ENCODE data around the gene PHC2.

Gene PHC2

GRCh38 chr1:33346927-33347649 is 83.8 kb downstream of the PHC2 start:
- DNase-seq: no peak

- no peak for DNase-seq
These were observed 84.4 kb downstream of the PHC2 start for GRCh38 chr1:33346533-33346926.

GRCh38 chr1:33344896-33345560 is 85.9 kb downstream of the PHC2 start:
- no peak for DNase-seq

- DNase-seq: no peak
These were observed 87.4 kb downstream of the PHC2 start for GRCh38 chr1:33343539-33343938.

GRCh38 chr1:33342041-33342723 is 88.7 kb downstream of the PHC2 start:
- peak; percentile 95 for DNase-seq

- DNase-seq: no peak
These were observed 89.7 kb downstream of the PHC2 start for GRCh38 chr1:33341190-33341589.

- DNase-seq: no peak
These were observed 91.5 kb downstream of the PHC2 start for GRCh38 chr1:33339413-33339812.

GRCh38 chr1:33338440-33339211 is 92.3 kb downstream of the PHC2 start:
- no peak for DNase-seq

GRCh38 chr1:33338048-33338439 is 92.9 kb downstream of the PHC2 start:
- DNase-seq: no peak

GRCh38 chr1:33337441-33337840 is 93.5 kb downstream of the PHC2 start:
- DNase-seq: no peak

- no peak for DNase-seq
These were observed 94.3 kb downstream of the PHC2 start for GRCh38 chr1:33336580-33336979.

GRCh38 chr1:33335020-33335419 is 95.9 kb downstream of the PHC2 start:
- no peak for DNase-seq

- no peak for DNase-seq
These were observed 96.8 kb downstream of the PHC2 start for GRCh38 chr1:33334081-33334552.

- no peak for DNase-seq
These were observed 98.0 kb downstream of the PHC2 start for GRCh38 chr1:33332881-33333280.

GRCh38 chr1:33332357-33332789 is 98.5 kb downstream of the PHC2 start:
- no peak for DNase-seq

- DNase-seq: no peak
These were observed 99.2 kb downstream of the PHC2 start for GRCh38 chr1:33331444-33332356.

- DNase-seq: no peak
These were observed 100.0 kb downstream of the PHC2 start for GRCh38 chr1:33330906-33331305.

- no peak for DNase-seq
These were observed 100.5 kb downstream of the PHC2 start for GRCh38 chr1:33330361-33330890.

- DNase-seq: no peak
These were observed 101.1 kb downstream of the PHC2 start for GRCh38 chr1:33329600-33330305.

GRCh38 chr1:33328817-33329216 is 102.1 kb downstream of the PHC2 start:
- no peak for DNase-seq
